RPMI8226 (cell line): ENCODE data around the gene ADGRA3.

Experiments
- DNase-seq: peaks from one replicate; pipeline ENCODE4 v3.0.0-alpha.2; 2015

Gene ADGRA3

GRCh38 chr4:22515888-22516541, at the start of gene ADGRA3:
ADGRA3 (minus strand) TSS chr4:22516066; CDS start chr4:22515784, 282 bp downstream.
- peak; percentile 19 for DNase-seq

GRCh38 chr4:22556495-22556894, 40.6 kb upstream of the ADGRA3 start:
- DNase-seq = no peak

GRCh38 chr4:22554670-22555069, 38.8 kb upstream of the ADGRA3 start:
- DNase-seq = no peak

GRCh38 chr4:22553560-22553959, 37.7 kb upstream of the ADGRA3 start:
- no peak for DNase-seq

- no peak for DNase-seq
These were observed 36.9 kb upstream of the ADGRA3 start for GRCh38 chr4:22552812-22553211.

GRCh38 chr4:22551550-22551949, 35.7 kb upstream of the ADGRA3 start:
- DNase-seq = no peak

- no peak for DNase-seq
These were observed 30.4 kb upstream of the ADGRA3 start for GRCh38 chr4:22546299-22546698.

- no peak for DNase-seq
These were observed 23.4 kb upstream of the ADGRA3 start for GRCh38 chr4:22539251-22539650.

GRCh38 chr4:22537864-22538263, 22.0 kb upstream of the ADGRA3 start:
- no peak for DNase-seq

- DNase-seq = no peak
These were observed 18.5 kb upstream of the ADGRA3 start for GRCh38 chr4:22534374-22534773.

GRCh38 chr4:22532896-22533295, 17.0 kb upstream of the ADGRA3 start:
- DNase-seq = no peak

GRCh38 chr4:22532117-22532516, 16.3 kb upstream of the ADGRA3 start:
- DNase-seq = no peak

- DNase-seq = no peak
These were observed 15.6 kb upstream of the ADGRA3 start for GRCh38 chr4:22531311-22532019.

- DNase-seq = no peak
These were observed 9.0 kb upstream of the ADGRA3 start for GRCh38 chr4:22524895-22525294.

- no peak for DNase-seq
These were observed 7.0 kb upstream of the ADGRA3 start for GRCh38 chr4:22522706-22523501.

- DNase-seq = no peak
These were observed 6.3 kb upstream of the ADGRA3 start for GRCh38 chr4:22522206-22522605.

GRCh38 chr4:22521240-22521639, 5.4 kb upstream of the ADGRA3 start:
- no peak for DNase-seq

- peak; percentile 14 for DNase-seq
These were observed 550 bp downstream of the ADGRA3 start for GRCh38 chr4:22515145-22515887.

- no peak for DNase-seq
These were observed 1.4 kb downstream of the ADGRA3 start for GRCh38 chr4:22514481-22514880.

- no peak for DNase-seq
These were observed 1.9 kb downstream of the ADGRA3 start for GRCh38 chr4:22514001-22514400.

- DNase-seq = no peak
These were observed 3.6 kb downstream of the ADGRA3 start for GRCh38 chr4:22512306-22512705.

GRCh38 chr4:22510750-22511149, 5.1 kb downstream of the ADGRA3 start:
- DNase-seq = no peak

- DNase-seq = no peak
These were observed 7.5 kb downstream of the ADGRA3 start for GRCh38 chr4:22508376-22508775.
